T-helper 1 cell (primary cell): ENCODE measurements around the gene HIRIP3.

Experiments used
- DNase-seq, 5 donors: peaks; one replicate each; pipeline ENCODE4 v3.0.0-alpha.2; 2012 to 2020

Gene HIRIP3

GRCh38 chr16:29995911-29996765, 721 bp upstream of the HIRIP3 start, which contains the start of gene INO80E:
Gene INO80E (plus strand): TSS chr16:29996241. CDS start chr16:29996311, 70 bp downstream.
- peak; percentile 97 to 99 (median 98) for DNase-seq

- DNase-seq: no peak
Measured at GRCh38 chr16:29994600-29995323, 655 bp downstream of the HIRIP3 start.

GRCh38 chr16:29993903-29994599, 1.4 kb downstream of the HIRIP3 start:
- no peak for DNase-seq

- DNase-seq: no peak
Measured at GRCh38 chr16:29993191-29993902, 2.1 kb downstream of the HIRIP3 start.

- no peak for DNase-seq
Measured at GRCh38 chr16:29992344-29992967, 3.0 kb downstream of the HIRIP3 start.

- DNase-seq: no peak
Measured at GRCh38 chr16:29991571-29991904, 3.9 kb downstream of the HIRIP3 start.

GRCh38 chr16:29990883-29991570, 4.4 kb downstream of the HIRIP3 start:
- DNase-seq: no peak

GRCh38 chr16:29990034-29990433, 5.4 kb downstream of the HIRIP3 start:
- no peak for DNase-seq

- DNase-seq: no peak
Measured at GRCh38 chr16:29989111-29989858, 6.1 kb downstream of the HIRIP3 start.

GRCh38 chr16:29988346-29989075, 6.9 kb downstream of the HIRIP3 start:
- no peak for DNase-seq

- no peak for DNase-seq
Measured at GRCh38 chr16:29987371-29988085, 7.9 kb downstream of the HIRIP3 start.

- DNase-seq: no peak
Measured at GRCh38 chr16:29986931-29987330, 8.5 kb downstream of the HIRIP3 start.

GRCh38 chr16:29986231-29986630, 9.2 kb downstream of the HIRIP3 start:
- no peak for DNase-seq

GRCh38 chr16:29985271-29985811, 10.1 kb downstream of the HIRIP3 start:
- DNase-seq: no peak

- DNase-seq: no peak
Measured at GRCh38 chr16:29984764-29985147, 10.7 kb downstream of the HIRIP3 start.

GRCh38 chr16:29984137-29984763, 11.2 kb downstream of the HIRIP3 start:
- DNase-seq: no peak

- DNase-seq: no peak
Measured at GRCh38 chr16:29983420-29984136, 11.8 kb downstream of the HIRIP3 start.
